Activated naive CD8-positive, alpha-beta T cell treated with anti-CD3 and anti-CD28 coated beads for 36 hours (primary cell): ENCODE results near the gene FOXQ1. TPM values are rescaled to one million over a fixed set of nuclear protein-coding genes. Genes with fewer than 3 reads are reported as not detected.

Experiments used
- DNase-seq: peaks from one replicate; pipeline ENCODE4 v3.0.0; 2021
- H3K27ac Mint-ChIP-seq: one replicate; pipeline ENCODE4 v1.8.0; 2022; ENCODE audit warnings: mild to moderate bottlenecking, moderate library complexity, mixed read lengths
- H3K27me3 Mint-ChIP-seq: one replicate; pipeline ENCODE4 v1.8.0; 2022; ENCODE audit warnings: mild to moderate bottlenecking, mixed read lengths
- H3K36me3 Mint-ChIP-seq: one replicate; pipeline ENCODE4 v1.8.0; 2021; ENCODE audit warnings: mild to moderate bottlenecking, mixed read lengths
- H3K4me1 Mint-ChIP-seq: one replicate; pipeline ENCODE4 v1.8.0; 2021; ENCODE audit warnings: mixed read lengths
- H3K4me3 Mint-ChIP-seq: one replicate; pipeline ENCODE4 v1.8.0; 2022; ENCODE audit warnings: mild to moderate bottlenecking, moderate library complexity, mixed read lengths
- H3K9me3 Mint-ChIP-seq: one replicate; pipeline ENCODE4 v1.8.0; 2022; ENCODE audit warnings: mixed read lengths
- total RNA-seq, 2 experiments: library from RNA; stranded (reverse); gene quantifications; one replicate each; pipeline ENCODE4 v1.2.3, GENCODE V29; 2021

Gene FOXQ1
- not detected for total RNA-seq

- no peaks in the 10 kb centered on the region for H3K9me3 Mint-ChIP-seq
- H3K4me3 Mint-ChIP-seq, result peak within 1 kb of the TSS; percentile 71
- DNase-seq, result peak; percentile 25
- no peaks in the 10 kb centered on the region for H3K36me3 Mint-ChIP-seq
- H3K27ac Mint-ChIP-seq, result no peak within 1 kb of the TSS
- H3K4me1 Mint-ChIP-seq, result peaks cover 20% of the 10 kb centered on the region
- peaks cover 84% of the 10 kb centered on the region for H3K27me3 Mint-ChIP-seq
Observed at GRCh38 chr6:1311400-1312202, at the start of gene FOXQ1. Gene FOXQ1, plus strand, starts transcription at chr6:1312098. Its CDS starts 607 bp downstream, at chr6:1312705.

GRCh38 chr6:1262704-1263038, 49.2 kb upstream of the FOXQ1 start:
- Mint-ChIP-seq H3K9me3 (no peaks in the 10 kb centered on the region), H3K36me3 (no peaks in the 10 kb centered on the region), H3K4me3 (no peak overlapping the region), H3K4me1 (no peaks in the 10 kb centered on the region), H3K27ac (no peak overlapping the region), H3K27me3 (peaks cover 7% of the 10 kb centered on the region)
- no peak for DNase-seq

GRCh38 chr6:1263039-1263849, 48.7 kb upstream of the FOXQ1 start:
- Mint-ChIP-seq H3K4me3 (no peak overlapping the region), H3K27ac (no peak overlapping the region), H3K27me3 (peaks cover 9% of the 10 kb centered on the region), H3K9me3 (no peaks in the 10 kb centered on the region), H3K4me1 (no peaks in the 10 kb centered on the region), H3K36me3 (no peaks in the 10 kb centered on the region)
- DNase-seq, result no peak

- H3K27ac Mint-ChIP-seq, result no peak overlapping the region
- peaks cover 14% of the 10 kb centered on the region for H3K27me3 Mint-ChIP-seq
- H3K36me3 Mint-ChIP-seq, result no peaks in the 10 kb centered on the region
- H3K4me3 Mint-ChIP-seq, result no peak overlapping the region
- no peaks in the 10 kb centered on the region for H3K9me3 Mint-ChIP-seq
- no peaks in the 10 kb centered on the region for H3K4me1 Mint-ChIP-seq
- DNase-seq, result no peak
Observed at GRCh38 chr6:1263850-1264377, 48.0 kb upstream of the FOXQ1 start.

- Mint-ChIP-seq H3K27me3 (peaks cover 15% of the 10 kb centered on the region), H3K9me3 (no peaks in the 10 kb centered on the region), H3K4me1 (no peaks in the 10 kb centered on the region), H3K4me3 (no peak overlapping the region), H3K36me3 (no peaks in the 10 kb centered on the region), H3K27ac (no peak overlapping the region)
- no peak for DNase-seq
Observed at GRCh38 chr6:1264619-1265445, 47.1 kb upstream of the FOXQ1 start.

- H3K4me3 Mint-ChIP-seq, result no peak overlapping the region
- no peaks in the 10 kb centered on the region for H3K4me1 Mint-ChIP-seq
- no peak overlapping the region for H3K27ac Mint-ChIP-seq
- peaks cover 17% of the 10 kb centered on the region for H3K27me3 Mint-ChIP-seq
- H3K9me3 Mint-ChIP-seq, result peaks cover 2% of the 10 kb centered on the region
- DNase-seq, result no peak
- no peaks in the 10 kb centered on the region for H3K36me3 Mint-ChIP-seq
Observed at GRCh38 chr6:1266686-1267056, 45.2 kb upstream of the FOXQ1 start.

GRCh38 chr6:1267057-1267732, 44.7 kb upstream of the FOXQ1 start:
- Mint-ChIP-seq H3K4me1 (no peaks in the 10 kb centered on the region), H3K9me3 (peaks cover 7% of the 10 kb centered on the region), H3K36me3 (no peaks in the 10 kb centered on the region), H3K27me3 (peaks cover 17% of the 10 kb centered on the region), H3K27ac (no peak overlapping the region), H3K4me3 (no peak overlapping the region)
- no peak for DNase-seq

- peaks cover 13% of the 10 kb centered on the region for H3K9me3 Mint-ChIP-seq
Observed at GRCh38 chr6:1267790-1268762, 43.8 kb upstream of the FOXQ1 start.

GRCh38 chr6:1271071-1271763, 40.7 kb upstream of the FOXQ1 start:
- Mint-ChIP-seq H3K4me1 (no peaks in the 10 kb centered on the region), H3K27me3 (peaks cover 29% of the 10 kb centered on the region), H3K4me3 (no peak overlapping the region), H3K9me3 (peaks cover 14% of the 10 kb centered on the region), H3K27ac (no peak overlapping the region), H3K36me3 (no peaks in the 10 kb centered on the region)
- no peak for DNase-seq

More at GRCh38 chr6:1267790-1268762, 43.8 kb upstream of the FOXQ1 start:
- Mint-ChIP-seq H3K36me3 (no peaks in the 10 kb centered on the region), H3K27me3 (peaks cover 19% of the 10 kb centered on the region), H3K4me3 (no peak overlapping the region), H3K27ac (no peak overlapping the region), H3K4me1 (no peaks in the 10 kb centered on the region)
- no peak for DNase-seq

GRCh38 chr6:1278061-1278720, 33.7 kb upstream of the FOXQ1 start:
- Mint-ChIP-seq H3K27ac (no peak overlapping the region), H3K9me3 (peaks cover under 1% of the 10 kb centered on the region), H3K27me3 (peaks cover 36% of the 10 kb centered on the region), H3K4me3 (no peak overlapping the region), H3K36me3 (no peaks in the 10 kb centered on the region), H3K4me1 (no peaks in the 10 kb centered on the region)
- DNase-seq, result no peak

- no peaks in the 10 kb centered on the region for H3K4me1 Mint-ChIP-seq
- DNase-seq, result no peak
- H3K27me3 Mint-ChIP-seq, result peaks cover 35% of the 10 kb centered on the region
- H3K9me3 Mint-ChIP-seq, result no peaks in the 10 kb centered on the region
- no peaks in the 10 kb centered on the region for H3K36me3 Mint-ChIP-seq
- H3K27ac Mint-ChIP-seq, result no peak overlapping the region
- H3K4me3 Mint-ChIP-seq, result no peak overlapping the region
Observed at GRCh38 chr6:1279065-1279464, 32.8 kb upstream of the FOXQ1 start.

- H3K36me3 Mint-ChIP-seq, result no peaks in the 10 kb centered on the region
- peaks cover 24% of the 10 kb centered on the region for H3K27me3 Mint-ChIP-seq
- no peak overlapping the region for H3K4me3 Mint-ChIP-seq
- no peak overlapping the region for H3K27ac Mint-ChIP-seq
- H3K4me1 Mint-ChIP-seq, result no peaks in the 10 kb centered on the region
- DNase-seq, result no peak
- no peaks in the 10 kb centered on the region for H3K9me3 Mint-ChIP-seq
Observed at GRCh38 chr6:1280666-1281300, 31.1 kb upstream of the FOXQ1 start.
